Uterus (tissue), 2 donors: Measurements from ENCODE around the gene XKR7.

Experiments used
- POLR2A ChIP-seq, 2 donors: fragments of 450-650 bp; IDR thresholded peaks; one replicate each; pipeline ENCODE4 v1.6.1; 2016; ENCODE audit warnings: antibody characterized with exemption in 2 of 2, mild to moderate bottlenecking in 1 of 2, moderate library complexity in 1 of 2
- TF ChIP-seq, protein P1 (sequence below), 4 experiments: fragments of 200-600 bp in 2 of 4; fragments of 450-650 bp in 2 of 4; sonication (generic) in 2 of 4; IDR thresholded peaks; one replicate each; pipeline ENCODE4 v1.5.1; 2016 to 2019; ENCODE audit warnings: antibody characterized with exemption in 4 of 4, mild to moderate bottlenecking in 2 of 4, moderate library complexity in 1 of 4

GRCh38 chr20:31953556-31954148, 14.3 kb upstream of the XKR7 start:
- no peak for TF ChIP-seq POLR2A (IDR thresholded peaks at IDR 0.05)
- TF ChIP-seq, protein P1, sequence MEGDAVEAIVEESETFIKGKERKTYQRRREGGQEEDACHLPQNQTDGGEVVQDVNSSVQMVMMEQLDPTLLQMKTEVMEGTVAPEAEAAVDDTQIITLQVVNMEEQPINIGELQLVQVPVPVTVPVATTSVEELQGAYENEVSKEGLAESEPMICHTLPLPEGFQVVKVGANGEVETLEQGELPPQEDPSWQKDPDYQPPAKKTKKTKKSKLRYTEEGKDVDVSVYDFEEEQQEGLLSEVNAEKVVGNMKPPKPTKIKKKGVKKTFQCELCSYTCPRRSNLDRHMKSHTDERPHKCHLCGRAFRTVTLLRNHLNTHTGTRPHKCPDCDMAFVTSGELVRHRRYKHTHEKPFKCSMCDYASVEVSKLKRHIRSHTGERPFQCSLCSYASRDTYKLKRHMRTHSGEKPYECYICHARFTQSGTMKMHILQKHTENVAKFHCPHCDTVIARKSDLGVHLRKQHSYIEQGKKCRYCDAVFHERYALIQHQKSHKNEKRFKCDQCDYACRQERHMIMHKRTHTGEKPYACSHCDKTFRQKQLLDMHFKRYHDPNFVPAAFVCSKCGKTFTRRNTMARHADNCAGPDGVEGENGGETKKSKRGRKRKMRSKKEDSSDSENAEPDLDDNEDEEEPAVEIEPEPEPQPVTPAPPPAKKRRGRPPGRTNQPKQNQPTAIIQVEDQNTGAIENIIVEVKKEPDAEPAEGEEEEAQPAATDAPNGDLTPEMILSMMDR (IDR thresholded peaks at IDR 0.05), result no peak
